Measurements from ENCODE around the gene ABCC9.

The ABCC9 gene

DNA sequence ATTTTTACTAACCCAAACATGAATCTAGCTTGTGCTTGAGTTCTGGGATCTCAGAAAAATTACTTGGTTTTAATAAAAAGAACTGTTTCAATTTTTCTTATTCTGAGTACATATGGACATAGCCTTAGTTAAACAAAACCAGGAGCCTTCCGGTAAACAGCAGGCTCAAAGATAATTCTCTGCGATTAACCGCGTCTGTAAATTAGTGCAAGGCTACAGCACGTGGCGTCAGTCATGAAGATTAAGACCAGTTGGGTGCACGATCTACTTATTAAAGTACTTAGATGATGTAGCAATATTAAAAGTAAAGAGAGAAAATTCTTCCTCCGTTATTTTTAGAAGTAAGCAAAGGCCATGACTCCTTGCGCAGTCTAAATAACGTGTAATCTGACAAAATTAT, 167.4 kb downstream of the ABCC9 start:
- no peak for DNase-seq (ENCODE audit: low spot score)

DNA sequence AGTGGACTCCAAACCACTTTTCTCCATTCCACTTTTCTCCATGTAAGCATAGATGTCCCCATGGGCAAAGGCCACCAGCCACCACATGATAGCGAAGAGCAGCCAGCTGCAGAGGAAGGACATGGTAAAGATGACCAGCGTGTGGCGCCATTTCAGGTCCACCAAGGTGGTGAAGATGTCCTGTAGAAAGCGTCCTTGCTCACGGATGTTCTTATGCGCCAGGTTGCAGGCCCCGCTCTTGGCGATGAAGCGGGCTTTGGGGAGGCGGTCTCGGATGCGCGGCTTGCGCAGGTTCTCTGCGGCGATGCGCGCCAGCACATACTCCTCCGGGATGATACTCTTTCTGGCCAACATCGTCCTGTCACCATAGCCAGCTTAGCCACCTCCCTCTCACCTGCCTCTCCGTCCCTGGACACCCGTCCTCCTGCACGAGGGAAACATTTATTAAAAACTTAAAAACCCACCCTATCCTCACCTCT, 167.9 kb downstream of the ABCC9 start:
- DNase-seq (ENCODE audit: low spot score), result peak; percentile 18

DNA sequence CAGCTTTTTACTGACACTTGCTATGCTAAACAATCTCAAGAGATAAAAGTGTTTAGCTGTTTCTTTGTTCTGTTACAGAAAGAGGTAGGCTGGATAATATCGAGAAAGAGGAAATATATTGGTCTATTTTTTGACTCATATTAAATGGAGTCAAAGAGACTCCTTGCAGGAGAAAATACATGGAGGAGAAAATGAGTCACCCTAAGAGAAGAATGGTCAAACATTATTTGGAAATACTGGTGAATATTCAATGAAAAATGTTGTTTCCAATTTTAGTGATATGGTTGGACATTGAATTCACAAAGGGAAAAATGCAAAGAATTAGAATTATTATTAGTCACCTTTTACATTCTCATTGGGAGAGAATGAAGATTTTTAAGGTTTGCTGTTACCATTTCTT, 169.9 kb downstream of the ABCC9 start:
- peak; percentile 45 for DNase-seq (ENCODE audit: low spot score)

DNA sequence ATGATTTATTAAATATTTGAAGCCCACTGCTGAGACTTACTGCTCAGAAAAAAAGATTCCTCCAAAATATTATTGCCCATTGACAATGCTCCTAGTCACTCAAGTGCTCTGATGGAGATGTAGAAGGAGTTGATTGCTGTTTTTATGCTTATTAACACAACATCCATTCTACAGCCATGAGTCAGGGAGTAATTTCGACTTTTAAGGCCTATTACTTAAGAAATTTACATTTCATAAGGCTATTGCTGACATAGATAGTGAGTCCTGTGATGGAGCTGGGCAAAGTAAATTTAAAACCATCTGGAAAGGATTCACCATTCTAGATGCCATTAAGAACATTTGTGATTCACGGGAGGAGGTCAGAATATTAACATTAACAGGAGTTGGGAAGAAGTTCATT, 171.9 kb downstream of the ABCC9 start:
- no peak for DNase-seq (ENCODE audit: low spot score)

DNA sequence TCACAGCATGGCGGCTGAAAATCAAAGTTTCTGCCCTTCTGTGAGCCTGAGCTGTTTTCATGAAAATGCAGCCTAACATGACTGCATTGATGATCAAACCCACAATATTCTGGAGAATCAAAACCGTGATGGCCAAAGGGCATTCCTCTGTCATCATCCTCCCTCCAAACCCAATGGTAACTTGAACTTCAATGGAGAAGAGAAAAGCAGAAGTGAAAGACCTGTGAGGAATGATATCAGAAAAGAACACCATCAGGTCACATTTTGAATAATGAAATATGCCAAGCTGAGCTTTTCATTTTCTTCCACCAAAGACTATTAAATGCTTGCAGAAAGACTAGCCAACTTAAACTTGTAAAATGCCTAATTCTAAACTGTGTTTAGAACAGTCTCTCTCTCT, 174.8 kb downstream of the ABCC9 start:
- no peak for DNase-seq (ENCODE audit: low spot score)

DNA sequence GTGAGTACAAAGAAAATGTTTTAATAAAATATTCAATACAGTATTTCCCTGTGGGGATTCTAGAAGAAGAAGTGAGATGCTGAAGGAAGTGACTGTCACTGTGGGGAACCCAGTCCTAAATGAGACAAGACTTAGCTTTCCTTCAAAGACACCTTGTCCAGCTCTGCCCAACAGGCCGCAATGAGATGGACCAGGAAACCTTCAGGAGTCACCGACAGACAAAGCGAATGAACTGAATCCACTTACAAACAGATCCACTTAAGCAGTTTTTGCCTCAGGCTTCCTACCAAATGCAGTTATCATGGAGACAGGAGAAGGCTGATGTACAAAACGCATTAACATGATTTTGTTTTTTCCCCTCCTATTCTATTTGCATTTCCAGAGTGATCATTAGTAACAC, 176.3 kb downstream of the ABCC9 start:
- no peak for DNase-seq (ENCODE audit: low spot score)

DNA sequence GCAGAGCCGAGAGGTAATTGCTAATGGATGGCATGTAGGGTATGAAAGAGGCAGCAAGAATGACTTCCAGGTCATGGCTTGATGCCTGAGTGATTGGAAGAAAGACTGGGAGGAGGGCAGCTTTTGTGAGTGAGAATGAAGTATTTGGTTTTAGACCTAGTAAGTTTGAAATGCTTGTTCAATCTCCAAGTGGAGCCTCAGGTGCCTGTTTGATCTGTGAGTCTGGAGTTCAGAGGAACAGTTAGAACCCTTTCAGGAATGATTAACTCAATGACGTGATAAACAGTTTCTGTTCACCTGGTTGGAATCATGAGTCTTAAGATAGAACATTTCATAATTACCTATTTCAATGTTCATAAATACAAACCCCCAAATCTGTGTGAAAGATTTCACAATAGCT, 177.2 kb downstream of the ABCC9 start:
- DNase-seq (ENCODE audit: low spot score), result no peak

DNA sequence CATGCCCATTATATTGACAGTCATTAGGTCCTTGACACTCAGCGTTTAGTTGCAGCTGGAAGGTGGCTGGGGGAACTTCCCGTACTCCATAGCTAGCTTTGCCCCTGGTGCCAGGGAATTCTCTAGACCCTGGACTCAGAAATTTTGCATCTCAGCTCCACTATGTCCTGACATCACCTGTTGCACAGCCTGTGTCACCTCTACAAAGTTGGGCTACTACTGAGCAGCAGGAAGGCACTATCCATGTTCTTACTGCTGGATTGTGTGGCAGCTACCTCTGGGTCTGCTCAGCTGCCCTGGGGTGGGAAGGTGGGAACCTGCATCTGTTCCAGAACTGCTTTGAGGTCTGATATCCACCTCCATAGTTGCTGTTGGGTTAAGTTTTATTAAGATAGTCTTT, 177.7 kb downstream of the ABCC9 start:
- DNase-seq (ENCODE audit: low spot score), result no peak

DNA sequence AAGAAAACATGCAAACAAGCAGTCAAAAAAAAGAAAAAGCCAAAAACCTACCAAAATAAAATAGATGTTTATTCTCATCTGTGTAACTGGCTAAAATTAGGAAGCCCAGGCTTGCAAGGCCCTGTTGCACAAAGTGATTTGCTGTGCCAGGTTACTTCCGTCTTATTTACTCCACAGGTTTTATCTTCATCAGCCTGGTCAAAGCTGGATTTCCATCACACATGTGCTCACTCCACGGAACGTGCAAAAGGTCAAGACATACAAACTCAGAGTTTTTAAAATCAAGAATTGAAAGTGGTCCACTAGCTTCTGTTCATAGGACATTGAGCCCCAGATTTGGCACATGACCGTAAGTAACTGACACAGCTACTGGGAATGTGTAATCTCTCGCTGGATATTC, 181.5 kb downstream of the ABCC9 start:
- no peak for DNase-seq (ENCODE audit: low spot score)

DNA sequence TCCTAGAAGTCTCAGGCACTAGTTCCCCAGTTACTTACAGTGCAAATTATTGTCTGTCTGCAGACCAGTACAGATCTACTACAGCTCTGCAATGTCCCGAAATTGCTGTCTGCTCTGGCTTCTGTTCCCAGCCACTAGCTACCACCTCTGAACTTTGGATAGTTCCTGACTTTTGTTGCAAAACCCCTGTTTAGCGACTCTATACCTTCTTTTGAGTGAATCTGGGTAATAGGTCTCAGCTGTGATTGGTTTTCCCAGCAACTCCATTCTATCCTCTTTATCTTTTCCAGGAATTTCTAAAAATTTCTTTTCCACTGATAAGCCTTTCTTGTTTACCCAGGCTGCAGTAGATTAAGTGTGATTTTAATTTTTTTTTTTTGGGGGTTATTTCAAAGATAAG, 183.5 kb downstream of the ABCC9 start:
- no peak for DNase-seq (ENCODE audit: low spot score)

DNA sequence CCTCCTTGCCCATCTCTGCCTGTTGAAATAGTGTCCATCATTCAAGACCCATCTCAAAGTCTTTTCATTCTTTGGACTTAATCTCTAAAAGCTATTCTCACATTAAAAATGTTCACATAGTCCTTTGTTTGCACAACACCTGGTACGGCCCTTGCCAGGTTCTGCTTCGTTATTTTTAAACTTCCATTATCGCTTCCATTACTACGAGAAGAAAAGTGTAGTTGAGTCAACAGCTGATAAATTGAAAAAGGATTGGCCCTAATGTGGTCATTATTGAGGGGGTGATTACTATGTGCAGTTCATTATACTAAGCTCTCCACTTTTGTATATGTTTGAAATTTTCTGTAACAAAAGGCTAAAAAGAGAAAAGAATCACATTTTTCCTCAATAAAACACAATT, 184.5 kb downstream of the ABCC9 start:
- DNase-seq (ENCODE audit: low spot score), result no peak

DNA sequence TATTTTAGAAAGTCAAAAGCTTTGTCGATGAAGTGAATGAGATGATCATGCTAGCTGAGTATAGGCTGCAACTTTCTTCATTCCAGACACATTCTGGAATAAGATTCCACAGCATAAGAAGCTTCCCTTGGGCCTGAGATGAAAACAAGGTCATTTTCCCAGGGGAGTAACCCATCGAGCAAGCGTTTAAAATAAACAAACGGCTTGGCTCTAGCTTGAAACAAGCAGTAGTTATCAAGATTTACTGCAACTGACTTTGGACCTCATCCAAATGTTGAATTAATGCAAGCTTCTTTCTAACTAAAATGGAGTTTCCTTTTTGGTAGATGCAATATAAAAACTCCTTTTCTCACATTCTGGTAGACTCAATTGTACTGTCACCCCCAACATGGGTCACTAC, 189.7 kb downstream of the ABCC9 start:
- DNase-seq (ENCODE audit: low spot score), result no peak

Data from AG20443 (cell line).